HFF-Myc (cell line): ENCODE measurements around the gene SUPT6H.

ENCODE experiments used
- DNase-seq: peaks from one replicate; pipeline ENCODE4 v3.0.0-alpha.2; 2011; ENCODE audit warnings: low read depth; ENCODE audit errors: extremely low read depth
- H3K4me3 ChIP-seq: replicated peaks from 2 replicates; pipeline ENCODE4 v1.5.1; 2011; ENCODE audit warnings: low read depth, mild to moderate bottlenecking, control low read depth, low read length
- TF ChIP-seq, protein P1 (sequence below): IDR thresholded peaks from 2 replicates; pipeline ENCODE4 v1.5.1; 2012; ENCODE audit warnings: mild to moderate bottlenecking, low read depth, low read length, control low read depth; ENCODE audit errors: missing control alignments

Gene SUPT6H

DNA sequence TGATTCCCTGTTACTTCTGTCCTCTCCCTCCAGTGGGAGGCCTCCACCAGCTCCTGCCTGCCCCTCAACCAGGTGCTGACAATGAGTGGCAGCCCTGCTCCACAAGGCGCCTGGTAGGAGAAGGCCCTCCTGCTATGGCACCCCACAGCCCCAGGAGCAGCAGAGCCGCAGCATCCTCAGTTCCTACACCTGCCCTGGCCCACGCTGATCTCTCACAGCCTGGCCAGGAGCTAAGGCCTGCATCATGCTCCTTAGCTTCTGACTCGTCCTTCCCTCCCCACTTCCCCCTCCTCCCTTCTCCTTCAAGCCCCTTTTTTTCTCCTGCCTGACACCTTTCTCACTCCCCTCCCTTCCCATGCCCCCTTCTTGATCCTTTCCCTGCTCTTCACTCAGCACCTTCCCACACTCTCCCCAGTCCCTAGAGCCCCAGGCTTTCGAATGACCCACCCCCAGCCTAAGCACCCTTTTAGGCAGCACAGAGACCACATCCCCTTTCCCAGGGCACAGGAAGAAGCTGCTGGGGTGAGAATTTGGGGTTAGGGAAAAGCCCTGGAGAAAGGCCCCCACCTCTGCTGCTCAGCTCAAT is 43.2 kb downstream of the SUPT6H start:
- TF ChIP-seq, protein P1, sequence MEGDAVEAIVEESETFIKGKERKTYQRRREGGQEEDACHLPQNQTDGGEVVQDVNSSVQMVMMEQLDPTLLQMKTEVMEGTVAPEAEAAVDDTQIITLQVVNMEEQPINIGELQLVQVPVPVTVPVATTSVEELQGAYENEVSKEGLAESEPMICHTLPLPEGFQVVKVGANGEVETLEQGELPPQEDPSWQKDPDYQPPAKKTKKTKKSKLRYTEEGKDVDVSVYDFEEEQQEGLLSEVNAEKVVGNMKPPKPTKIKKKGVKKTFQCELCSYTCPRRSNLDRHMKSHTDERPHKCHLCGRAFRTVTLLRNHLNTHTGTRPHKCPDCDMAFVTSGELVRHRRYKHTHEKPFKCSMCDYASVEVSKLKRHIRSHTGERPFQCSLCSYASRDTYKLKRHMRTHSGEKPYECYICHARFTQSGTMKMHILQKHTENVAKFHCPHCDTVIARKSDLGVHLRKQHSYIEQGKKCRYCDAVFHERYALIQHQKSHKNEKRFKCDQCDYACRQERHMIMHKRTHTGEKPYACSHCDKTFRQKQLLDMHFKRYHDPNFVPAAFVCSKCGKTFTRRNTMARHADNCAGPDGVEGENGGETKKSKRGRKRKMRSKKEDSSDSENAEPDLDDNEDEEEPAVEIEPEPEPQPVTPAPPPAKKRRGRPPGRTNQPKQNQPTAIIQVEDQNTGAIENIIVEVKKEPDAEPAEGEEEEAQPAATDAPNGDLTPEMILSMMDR: no peak
- no peak overlapping the region for H3K4me3 ChIP-seq
- no peak for DNase-seq

DNA sequence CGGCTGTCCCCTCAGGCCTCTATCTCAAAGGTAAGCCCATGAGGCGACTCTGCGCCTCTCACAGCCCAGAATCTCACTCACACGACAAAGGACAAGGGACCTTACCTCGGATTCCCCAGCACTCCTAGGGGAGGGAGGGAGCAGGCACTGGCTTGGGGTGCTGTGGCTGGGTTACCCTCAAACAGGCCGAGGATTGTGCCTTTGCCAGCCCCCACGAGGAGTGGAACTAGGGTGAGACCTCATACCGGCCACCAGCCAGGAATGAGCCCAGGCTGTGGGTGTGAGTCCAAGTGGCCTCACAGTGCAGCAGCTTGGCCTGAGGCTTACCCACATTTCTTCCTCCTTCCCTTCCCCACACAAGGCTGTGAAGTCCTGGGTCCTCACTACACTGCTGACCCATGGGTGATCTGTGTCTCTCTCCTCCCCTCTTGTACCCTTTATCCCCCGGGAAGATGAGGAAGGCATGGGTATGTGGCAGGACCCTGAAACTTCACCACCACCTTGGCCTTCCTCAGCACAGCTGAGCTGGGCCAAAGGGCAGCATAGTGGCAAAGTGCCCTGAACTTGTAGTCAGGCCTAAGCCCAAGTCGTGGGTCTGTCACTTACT is 43.8 kb downstream of the SUPT6H start:
- TF ChIP-seq, protein P1: no peak

DNA sequence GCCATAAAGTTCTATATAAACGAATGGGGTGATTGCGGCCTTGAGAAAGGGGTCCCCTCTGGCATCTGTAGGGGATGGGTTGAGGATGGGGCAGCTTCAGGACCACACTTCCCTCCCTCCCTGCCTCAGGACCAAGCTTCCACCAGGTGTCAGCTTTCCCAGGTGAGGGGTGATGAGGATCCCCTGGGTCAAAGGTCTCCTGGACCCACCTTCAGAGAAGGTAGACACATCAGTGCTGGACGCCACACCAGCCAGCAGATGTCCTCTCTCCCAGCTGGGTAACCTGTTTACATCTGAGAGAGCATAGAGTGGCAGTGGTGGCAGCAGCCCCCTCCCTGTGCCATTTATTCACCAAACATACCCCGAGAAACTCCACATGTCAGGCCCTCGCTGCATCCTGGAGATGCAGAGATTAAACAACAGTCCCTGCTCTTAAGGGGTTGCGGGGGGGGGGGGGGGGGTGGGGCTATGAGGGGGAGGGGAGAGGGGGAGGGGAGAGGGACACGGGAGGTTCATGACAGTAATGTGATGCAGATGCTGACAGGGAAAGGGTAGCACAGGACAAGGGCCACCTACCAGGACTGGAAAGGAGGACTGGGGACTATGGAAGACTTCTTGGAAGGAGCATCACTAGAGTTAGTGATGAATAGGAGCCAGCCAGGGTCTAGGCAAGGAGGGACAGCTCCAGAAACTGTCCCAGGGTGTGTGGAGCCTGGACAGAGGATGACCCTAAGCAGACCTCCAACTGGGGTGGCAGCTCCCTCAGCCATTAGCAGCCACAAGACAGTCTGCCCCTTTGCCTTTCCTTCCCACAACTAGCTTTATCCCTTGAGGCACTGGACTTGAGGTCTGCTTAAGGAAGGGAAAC is 44.7 kb downstream of the SUPT6H start:
- no peak overlapping the region for H3K4me3 ChIP-seq
- no peak for DNase-seq
- TF ChIP-seq, protein P1: no peak

More for the DNA sequence above, 43.8 kb downstream of the SUPT6H start:
- no peak for DNase-seq
- H3K4me3 ChIP-seq: no peak overlapping the region

DNA sequence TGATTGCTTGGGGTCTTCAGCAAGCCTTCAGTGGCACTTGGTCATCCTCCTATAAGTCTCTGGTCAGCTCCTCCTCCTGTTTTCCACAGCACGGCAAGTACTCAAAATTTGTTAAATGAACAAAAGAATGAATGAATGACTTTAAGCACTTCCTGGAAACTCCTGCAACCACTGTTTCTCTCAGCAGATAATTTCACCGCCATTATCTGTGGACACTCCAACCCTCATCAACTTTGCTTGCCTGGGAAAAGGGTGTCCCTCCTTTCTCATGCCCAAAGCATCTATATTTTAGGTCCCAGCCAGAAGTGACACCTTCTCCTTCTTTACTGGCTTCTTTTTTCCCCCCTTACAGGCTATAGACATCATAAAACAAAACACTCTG is 45.3 kb downstream of the SUPT6H start:
- no peak for DNase-seq
- H3K4me3 ChIP-seq: no peak overlapping the region
- TF ChIP-seq, protein P1: no peak

DNA sequence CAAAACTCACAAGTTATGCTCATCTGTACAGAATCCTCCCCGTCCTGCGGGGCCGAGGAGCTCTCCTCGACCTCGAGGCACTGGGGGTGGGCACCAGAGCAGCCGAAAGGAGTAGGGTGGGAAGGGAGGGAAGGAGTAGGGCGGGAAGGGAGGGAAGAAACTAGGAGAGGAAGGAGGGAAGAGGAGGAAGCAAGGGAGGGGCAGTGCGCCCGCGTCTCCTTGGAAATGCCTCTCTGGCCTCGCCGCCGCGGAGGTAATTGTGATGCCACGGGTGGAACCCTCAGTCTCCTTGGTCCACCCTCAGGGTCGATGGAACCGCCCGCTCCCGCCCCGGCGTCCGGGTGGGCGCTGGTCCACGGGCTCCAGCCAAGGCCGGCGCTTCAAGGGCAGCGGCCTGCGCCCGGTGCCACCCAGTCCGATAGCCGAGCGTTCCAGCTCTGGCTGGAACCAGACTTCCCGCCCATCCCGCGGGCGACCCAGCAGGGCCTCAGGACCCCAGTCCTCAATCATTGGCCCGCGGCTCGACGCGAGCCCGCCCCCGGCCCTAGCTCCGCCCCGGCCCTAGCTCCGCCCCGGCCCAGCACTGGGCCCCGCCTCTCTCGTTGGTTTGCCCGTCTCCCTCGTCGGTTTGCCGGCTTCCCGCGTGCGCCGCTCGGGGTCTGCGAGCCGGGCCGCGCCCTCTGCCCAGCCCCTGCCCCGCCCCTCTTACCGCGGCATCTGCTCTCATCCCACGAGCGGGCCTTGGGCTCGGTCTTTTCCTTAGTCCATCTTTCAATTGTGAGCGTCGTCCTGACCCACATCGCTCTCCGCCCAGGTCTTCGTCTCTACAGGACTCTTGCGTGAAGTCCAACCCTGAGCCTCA is 49.1 kb downstream of the SUPT6H start:
- TF ChIP-seq, protein P1: no peak
- DNase-seq: no peak
- H3K4me3 ChIP-seq: peak overlapping the region; percentile 44

DNA sequence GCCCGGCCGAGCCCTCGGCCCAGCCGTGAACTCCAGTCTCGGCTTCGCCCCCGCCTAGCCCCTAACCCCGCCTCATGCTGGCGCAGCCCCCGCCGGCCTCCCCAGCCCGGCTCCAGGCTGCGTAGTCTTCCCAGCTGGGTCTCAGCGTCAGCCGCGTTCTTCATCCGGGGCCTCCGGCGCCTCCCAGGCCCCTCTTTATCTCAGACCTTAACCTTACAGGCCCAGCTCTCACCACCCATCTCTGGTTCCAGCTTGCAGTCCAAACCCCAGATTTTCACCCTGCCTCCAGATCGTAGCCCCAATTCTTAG is 49.7 kb downstream of the SUPT6H start, which contains the start of gene PROCA1:
TSS of gene PROCA1 (minus strand) at position 166 of the 309 bp plus-strand sequence. CDS start 228 bp downstream, outside the sequence.
- peak within 1 kb of the TSS; percentile 44 for H3K4me3 ChIP-seq
- DNase-seq: no peak
- TF ChIP-seq, protein P1: no peak
